Mesendoderm (in vitro differentiated cells): Measurements from ENCODE around the gene FBXO2.

ENCODE experiments used
- DNase-seq: peaks from one replicate; pipeline ENCODE4 v3.0.0; 2013
- H2AK5ac ChIP-seq: 2 replicates; pipeline ENCODE4 v1.6.1; 2013; ENCODE audit warnings: low read length, inconsistent platforms
- H2BK120ac ChIP-seq: 2 replicates; pipeline ENCODE4 v1.6.1; 2013; ENCODE audit warnings: low read depth, mild to moderate bottlenecking, low read length, moderate library complexity, mixed read lengths
- H2BK15ac ChIP-seq: replicated peaks from 2 replicates; pipeline ENCODE4 v1.6.1; 2013; ENCODE audit warnings: low read depth, mild to moderate bottlenecking, moderate library complexity
- H2BK5ac ChIP-seq: 2 replicates; pipeline ENCODE4 v1.6.1; 2013; ENCODE audit warnings: low read length, inconsistent platforms
- H3K18ac ChIP-seq: 2 replicates; pipeline ENCODE4 v1.6.1; 2013; ENCODE audit warnings: mild to moderate bottlenecking, low read length, mixed read lengths
- H3K23ac ChIP-seq: one replicate; pipeline ENCODE4 v1.6.1; 2013; ENCODE audit warnings: low read length
- H3K27ac ChIP-seq: 2 replicates; pipeline ENCODE4 v1.5.1; 2013; ENCODE audit warnings: low read depth, mild to moderate bottlenecking, inconsistent platforms, low read length, moderate library complexity
- H3K27me3 ChIP-seq: 2 replicates; pipeline ENCODE4 v1.6.1; 2013; ENCODE audit warnings: low read length, control low read depth, mild to moderate bottlenecking, inconsistent platforms; ENCODE audit not compliant: insufficient read depth, poor library complexity
- H3K36me3 ChIP-seq: 2 replicates; pipeline ENCODE4 v1.6.1; 2013; ENCODE audit warnings: low read length, inconsistent platforms; ENCODE audit not compliant: control insufficient read depth, insufficient read depth
- H3K4ac ChIP-seq: one replicate; pipeline ENCODE4 v1.6.1; 2013; ENCODE audit warnings: low read depth, mild to moderate bottlenecking, low read length, moderate library complexity
- H3K4me1 ChIP-seq: 2 replicates; pipeline ENCODE4 v1.6.1; 2013; ENCODE audit warnings: low read depth, low read length, inconsistent platforms; ENCODE audit not compliant: control insufficient read depth
- H3K4me2 ChIP-seq: 2 replicates; pipeline ENCODE4 v1.6.1; 2013; ENCODE audit warnings: low read length
- H3K4me3 ChIP-seq: 2 replicates; pipeline ENCODE4 v1.5.1; 2013; ENCODE audit warnings: mild to moderate bottlenecking, low read length
- H3K56ac ChIP-seq: one replicate; pipeline ENCODE4 v1.6.1; 2013; ENCODE audit warnings: low read length
- H3K79me1 ChIP-seq: 2 replicates; pipeline ENCODE4 v1.6.1; 2013; ENCODE audit warnings: low read length, inconsistent platforms
- H3K79me2 ChIP-seq: 2 replicates; pipeline ENCODE4 v1.6.1; 2013; ENCODE audit warnings: mild to moderate bottlenecking, low read length; ENCODE audit not compliant: control insufficient read depth, insufficient read depth
- H3K9ac ChIP-seq: 2 replicates; pipeline ENCODE4 v1.6.1; 2013; ENCODE audit warnings: low read length, inconsistent platforms
- H4K5ac ChIP-seq: one replicate; pipeline ENCODE4 v1.6.1; 2013; ENCODE audit warnings: low read length
- H4K8ac ChIP-seq: one replicate; pipeline ENCODE4 v1.6.1; 2013; ENCODE audit warnings: low read depth, mild to moderate bottlenecking, control low read depth, low read length, moderate library complexity
- WGBS: extraction: QIAGEN DNeasy Blood & Tissue Kit; methylation state at CpG from one replicate; pipeline ENCODE4 v1.1.7; 2013; ENCODE audit warnings: low lambda C conversion rate, missing lambda C conversion rate; ENCODE audit not compliant: insufficient coverage; ENCODE audit errors: extremely low coverage; 5-methylcytosine and 5-hydroxymethylcytosine counted together

The FBXO2 gene

GRCh38 chr1:11649237-11649623 is 5.0 kb downstream of the FBXO2 start:
- H3K9ac ChIP-seq = no peak overlapping the region
- WGBS = no CpG with 5 or more reads among the region's 9 CpGs

GRCh38 chr1:11648732-11649158 is 5.5 kb downstream of the FBXO2 start:
- Histone ChIP-seq H3K4ac (no peak overlapping the region), H3K36me3 (no peaks in the 10 kb centered on the region), H3K4me3 (no peak overlapping the region), H2BK120ac (no peak overlapping the region), H3K4me2 (peak overlapping the region; percentile 43), H4K8ac (no peak overlapping the region), H3K79me2 (no peaks in the 10 kb centered on the region), H4K5ac (no peak overlapping the region), H3K23ac (no peak overlapping the region), H3K4me1 (no peaks in the 10 kb centered on the region), H2AK5ac (no peak overlapping the region), H3K27me3 (no peaks in the 10 kb centered on the region), H3K27ac (no peak overlapping the region), H3K9ac (peak overlapping the region; percentile 48), H2BK15ac (no peak overlapping the region), H3K18ac (no peak overlapping the region), H2BK5ac (no peak overlapping the region), H3K56ac (peak overlapping the region; percentile 3), H3K79me1 (no peaks in the 10 kb centered on the region)
- DNase-seq = peak; percentile 48
- WGBS = no CpG with 5 or more reads among the region's 30 CpGs

More at GRCh38 chr1:11649237-11649623, 5.0 kb downstream of the FBXO2 start:
- Histone ChIP-seq H3K56ac (no peak overlapping the region), H2BK120ac (no peak overlapping the region), H3K36me3 (no peaks in the 10 kb centered on the region), H3K4me1 (no peaks in the 10 kb centered on the region), H3K27me3 (no peaks in the 10 kb centered on the region), H2BK15ac (no peak overlapping the region), H3K23ac (no peak overlapping the region), H3K4me2 (no peak overlapping the region), H3K18ac (no peak overlapping the region), H3K4me3 (no peak overlapping the region), H3K79me1 (no peaks in the 10 kb centered on the region), H3K79me2 (no peaks in the 10 kb centered on the region), H4K5ac (no peak overlapping the region), H4K8ac (no peak overlapping the region), H3K4ac (no peak overlapping the region), H2AK5ac (no peak overlapping the region), H3K27ac (no peak overlapping the region), H2BK5ac (no peak overlapping the region)
- DNase-seq = no peak

- Histone ChIP-seq H3K27me3 (no peaks in the 10 kb centered on the region), H2BK15ac (no peak overlapping the region), H3K4me2 (no peak overlapping the region), H4K8ac (no peak overlapping the region), H2BK120ac (no peak overlapping the region), H2BK5ac (no peak overlapping the region), H3K23ac (no peak overlapping the region), H3K4me3 (no peak overlapping the region), H3K36me3 (no peaks in the 10 kb centered on the region), H4K5ac (no peak overlapping the region), H2AK5ac (no peak overlapping the region), H3K79me2 (no peaks in the 10 kb centered on the region), H3K27ac (no peak overlapping the region), H3K79me1 (no peaks in the 10 kb centered on the region), H3K9ac (no peak overlapping the region), H3K18ac (no peak overlapping the region), H3K4me1 (no peaks in the 10 kb centered on the region), H3K56ac (no peak overlapping the region), H3K4ac (no peak overlapping the region)
- no CpG with 5 or more reads among the region's 6 CpGs for WGBS
- DNase-seq = no peak
These were observed 6.2 kb downstream of the FBXO2 start for GRCh38 chr1:11648039-11648438.

- Histone ChIP-seq H2BK120ac (no peak overlapping the region), H3K4me1 (no peaks in the 10 kb centered on the region), H3K4me3 (no peak overlapping the region), H3K23ac (no peak overlapping the region), H3K27me3 (no peaks in the 10 kb centered on the region), H3K4me2 (no peak overlapping the region), H4K8ac (no peak overlapping the region), H3K56ac (no peak overlapping the region), H3K79me2 (no peaks in the 10 kb centered on the region), H2BK5ac (no peak overlapping the region), H3K27ac (no peak overlapping the region), H4K5ac (no peak overlapping the region), H3K18ac (no peak overlapping the region), H2AK5ac (no peak overlapping the region), H3K79me1 (no peaks in the 10 kb centered on the region), H3K36me3 (no peaks in the 10 kb centered on the region), H3K9ac (no peak overlapping the region), H3K4ac (no peak overlapping the region), H2BK15ac (no peak overlapping the region)
- DNase-seq = no peak
- WGBS = no CpG with 5 or more reads among the region's 7 CpGs
These were observed 6.9 kb downstream of the FBXO2 start for GRCh38 chr1:11647333-11647732.

- no peak overlapping the region for H2BK5ac ChIP-seq
- H3K18ac ChIP-seq = no peak overlapping the region
- no peaks in the 10 kb centered on the region for H3K79me1 ChIP-seq
- H3K4me1 ChIP-seq = no peaks in the 10 kb centered on the region
- H3K4me2 ChIP-seq = no peak overlapping the region
- H4K8ac ChIP-seq = no peak overlapping the region
- no peak overlapping the region for H3K4ac ChIP-seq
- no peak overlapping the region for H3K9ac ChIP-seq
- H3K36me3 ChIP-seq = no peaks in the 10 kb centered on the region
- no peaks in the 10 kb centered on the region for H3K79me2 ChIP-seq
- no peaks in the 10 kb centered on the region for H3K27me3 ChIP-seq
- DNase-seq = no peak
- H2BK120ac ChIP-seq = no peak overlapping the region
- no CpG with 5 or more reads among the region's 9 CpGs for WGBS
- no peak overlapping the region for H4K5ac ChIP-seq
- H2BK15ac ChIP-seq = no peak overlapping the region
- H3K56ac ChIP-seq = no peak overlapping the region
- no peak overlapping the region for H3K4me3 ChIP-seq
- no peak overlapping the region for H3K27ac ChIP-seq
- H2AK5ac ChIP-seq = no peak overlapping the region
- no peak overlapping the region for H3K23ac ChIP-seq
These were observed 7.9 kb downstream of the FBXO2 start for GRCh38 chr1:11646317-11646716.

- Histone ChIP-seq H3K4ac (no peak overlapping the region), H3K79me1 (no peaks in the 10 kb centered on the region), H2BK15ac (no peak overlapping the region), H3K4me1 (no peaks in the 10 kb centered on the region), H4K5ac (no peak overlapping the region), H3K27me3 (no peaks in the 10 kb centered on the region), H3K27ac (no peak overlapping the region), H3K9ac (no peak overlapping the region), H2BK5ac (no peak overlapping the region), H3K4me2 (no peak overlapping the region), H3K79me2 (no peaks in the 10 kb centered on the region), H3K23ac (no peak overlapping the region), H3K36me3 (no peaks in the 10 kb centered on the region), H2AK5ac (no peak overlapping the region), H3K4me3 (no peak overlapping the region), H3K56ac (no peak overlapping the region), H3K18ac (no peak overlapping the region), H4K8ac (no peak overlapping the region), H2BK120ac (no peak overlapping the region)
- DNase-seq = peak; percentile 80
- WGBS = no CpG with 5 or more reads among the region's 8 CpGs
These were observed 8.5 kb downstream of the FBXO2 start for GRCh38 chr1:11645670-11646265.
